Measurements from ENCODE around the gene CHKB.

- no peak for TF ChIP-seq CTCF (IDR thresholded peaks at IDR 0.05)
- TF ChIP-seq POLR2A (IDR thresholded peaks at IDR 0.05; ENCODE audit: low read depth), result no peak
Observed at GRCh38 chr22:50529416-50529896, 53.2 kb downstream of the CHKB start.

Data from esophagus muscularis mucosa (tissue), 3 donors.